Activated CD8-positive, alpha-beta memory T cell treated with anti-CD3 and anti-CD28 coated beads, Interleukin-2, amount 50 U/mL, for 24 hours (primary cell): ENCODE measurements around the gene LEFTY1.
"Not testable (repeated sequence)": the region's sequence is repeated elsewhere in the genome, so short reads cannot be mapped to it uniquely, and the experiment has no call there.

ENCODE experiments used
- DNase-seq: peaks from one replicate; pipeline ENCODE4 v3.0.0-alpha.2; 2020; ENCODE audit errors: extremely low read depth

LEFTY1 gene

DNA sequence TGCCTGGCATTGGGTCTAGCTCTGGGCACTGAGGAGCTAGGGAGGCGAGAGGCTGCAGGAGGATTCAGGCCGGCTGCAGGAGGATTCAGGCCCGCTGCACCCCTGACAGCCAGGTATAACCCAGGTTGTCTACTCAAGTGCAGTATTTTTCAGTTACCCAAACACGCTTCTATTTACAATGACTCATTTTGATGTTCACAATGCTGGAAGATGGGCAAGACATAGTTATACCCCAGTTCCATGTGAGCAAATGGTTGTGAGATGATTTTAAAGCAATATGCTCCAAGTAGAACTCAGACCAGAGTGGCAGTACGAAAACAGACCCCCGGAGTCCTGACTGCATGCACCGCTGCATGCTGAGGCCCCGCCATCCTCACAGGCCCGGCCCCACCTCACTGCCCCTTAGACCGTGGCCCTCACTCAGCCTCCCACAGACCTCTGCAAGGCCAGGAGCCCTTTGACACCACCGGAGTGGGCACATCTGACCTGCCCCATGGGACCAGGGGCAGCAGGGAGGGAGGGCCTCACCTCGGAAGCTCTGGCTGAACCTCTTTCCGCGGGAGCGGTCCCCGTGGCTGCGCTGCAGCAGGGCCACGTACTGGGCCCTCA lies 553 bp downstream of the LEFTY1 start:
- no peak for DNase-seq

DNA sequence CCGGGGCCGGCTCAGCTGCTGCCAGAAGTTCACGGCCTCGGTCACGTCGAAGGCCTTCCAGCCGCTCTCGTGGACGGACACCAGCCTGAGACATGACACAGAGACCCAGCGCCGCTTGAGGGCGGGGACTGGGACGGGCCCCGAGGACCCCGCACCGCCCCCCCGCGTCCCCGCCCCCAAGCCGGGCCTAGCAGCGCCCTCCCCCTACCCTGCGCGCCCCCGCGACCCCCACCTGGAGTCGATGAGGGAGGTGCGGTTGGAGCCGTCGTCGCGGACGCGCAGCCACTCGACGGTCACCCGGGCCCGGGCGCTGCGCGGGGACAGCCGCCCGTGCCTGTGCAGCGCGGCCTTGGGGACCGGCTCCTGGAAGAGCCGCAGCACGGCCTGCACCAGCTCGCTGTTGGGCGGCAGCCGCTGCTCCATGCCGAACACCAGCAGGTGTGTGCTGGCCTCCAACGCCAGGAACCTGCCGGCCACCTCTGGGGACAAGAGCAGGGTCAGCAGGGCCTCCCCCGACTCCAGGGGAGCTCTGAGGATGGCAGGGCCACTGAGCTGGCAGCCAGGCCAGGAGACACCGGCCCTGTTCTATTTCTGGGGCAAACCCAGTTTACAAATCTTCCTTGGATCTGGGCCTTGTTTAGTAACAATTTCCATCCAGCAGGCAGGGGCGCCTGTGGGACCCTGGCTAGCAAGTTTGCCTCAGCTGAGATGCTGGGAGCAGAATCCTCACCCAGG lies 1.2 kb downstream of the LEFTY1 start:
- not testable (repeated sequence) for DNase-seq

DNA sequence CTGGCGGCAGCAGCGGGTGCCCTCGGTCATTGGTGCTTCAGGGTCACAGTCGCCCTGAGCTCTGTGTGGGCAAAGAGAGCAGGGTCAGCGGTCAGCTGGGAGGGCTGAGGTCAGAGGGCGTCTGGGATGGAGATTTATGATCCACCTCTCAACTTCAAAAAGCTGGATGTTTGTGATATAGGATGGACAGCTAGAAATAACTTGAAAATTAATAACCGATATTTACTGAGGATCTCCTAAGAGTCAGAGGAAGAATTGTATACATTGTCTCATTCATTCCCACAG lies 2.0 kb downstream of the LEFTY1 start:
- no peak for DNase-seq

DNA sequence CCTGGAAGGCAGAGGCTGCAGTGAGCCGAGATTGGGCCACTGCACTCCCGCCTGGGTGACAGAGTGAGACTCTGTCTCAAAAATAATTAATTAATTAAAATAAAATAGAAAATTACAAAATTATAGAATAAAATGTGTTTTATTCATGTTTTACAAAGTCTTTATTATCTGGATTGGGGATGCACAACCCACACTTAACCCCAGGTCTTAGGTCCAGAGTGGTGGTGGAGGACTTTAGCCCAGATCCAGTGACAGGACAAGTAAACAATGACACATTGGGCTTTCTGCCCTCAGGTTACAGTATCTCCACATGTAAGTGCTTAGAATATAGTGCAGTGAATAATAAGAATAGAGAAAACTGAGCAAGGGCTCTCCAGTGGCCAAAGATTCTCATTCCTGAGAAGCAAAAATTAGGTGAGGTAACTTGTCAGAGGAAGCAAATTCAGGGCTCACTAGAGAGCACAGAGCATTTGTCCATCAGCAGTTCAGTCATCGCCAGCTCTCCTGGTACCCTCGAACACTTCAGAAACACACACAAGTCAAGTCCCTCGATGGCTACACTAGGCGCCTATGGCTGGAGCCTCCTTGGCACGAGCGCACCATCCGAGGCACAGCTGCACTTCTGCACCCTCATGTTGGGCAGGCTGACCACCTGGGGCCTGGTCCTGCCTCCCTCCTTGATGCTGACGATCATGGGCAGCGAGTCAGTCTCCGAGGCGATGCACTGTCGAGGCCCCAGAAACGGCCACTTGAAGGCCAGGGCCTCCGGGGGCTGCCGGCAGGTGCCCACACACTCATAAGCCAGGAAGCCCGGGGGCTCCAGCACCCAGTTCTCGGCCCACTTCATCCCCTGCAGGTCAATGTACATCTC lies 2.6 kb downstream of the LEFTY1 start:
- DNase-seq = no peak

DNA sequence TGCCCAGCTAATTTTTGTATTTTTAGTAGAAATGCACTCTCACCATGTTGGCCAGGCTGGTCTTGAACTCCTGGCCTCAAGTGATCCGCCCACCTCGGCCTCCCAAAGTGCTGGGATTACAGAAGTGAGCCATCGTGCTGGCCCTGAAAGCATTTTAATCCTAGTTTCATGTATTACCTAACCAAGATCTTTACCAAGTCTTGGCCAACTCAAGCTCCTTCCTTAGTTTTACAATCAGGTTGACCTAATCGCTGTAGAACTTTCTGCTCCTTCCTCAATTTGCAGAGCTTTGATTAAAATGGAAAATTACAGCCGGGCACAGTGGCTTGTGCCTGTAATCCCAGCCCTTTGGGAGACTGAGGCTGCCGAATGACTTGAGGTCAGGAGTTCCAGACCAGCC lies 3.6 kb downstream of the LEFTY1 start:
- DNase-seq = no peak

DNA sequence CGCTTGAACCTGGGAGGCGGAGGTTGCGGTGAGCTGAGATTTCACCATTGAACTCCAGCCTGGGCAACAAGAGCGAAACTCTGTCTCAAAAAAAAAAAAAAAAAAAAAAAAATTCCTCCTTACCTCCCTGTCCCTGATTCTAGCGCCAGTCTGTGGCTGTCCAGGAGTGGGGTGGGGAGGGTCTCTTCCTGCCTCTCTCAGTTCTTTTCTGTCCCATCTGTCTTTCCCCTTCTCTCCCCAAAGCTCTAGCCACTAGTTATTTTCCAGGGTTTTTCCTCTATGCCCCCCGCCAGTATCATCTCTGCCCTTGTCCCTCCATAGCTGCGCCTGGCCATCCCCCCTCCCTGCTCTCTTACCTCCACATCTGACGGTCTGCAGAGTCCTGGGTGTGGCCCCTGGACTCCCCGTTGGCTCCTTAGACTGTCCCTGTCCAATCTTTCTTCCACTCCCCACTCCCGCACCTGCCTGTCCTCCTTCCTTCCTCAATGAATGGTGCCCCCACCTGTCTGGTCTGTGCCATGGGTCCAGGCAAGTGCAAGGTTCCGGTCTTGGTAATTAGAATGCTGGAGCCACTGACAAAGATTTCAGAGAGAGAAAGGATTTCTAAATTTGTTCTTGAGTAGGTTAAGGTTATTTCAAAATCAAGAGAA lies 5.2 kb downstream of the LEFTY1 start:
- no peak for DNase-seq

DNA sequence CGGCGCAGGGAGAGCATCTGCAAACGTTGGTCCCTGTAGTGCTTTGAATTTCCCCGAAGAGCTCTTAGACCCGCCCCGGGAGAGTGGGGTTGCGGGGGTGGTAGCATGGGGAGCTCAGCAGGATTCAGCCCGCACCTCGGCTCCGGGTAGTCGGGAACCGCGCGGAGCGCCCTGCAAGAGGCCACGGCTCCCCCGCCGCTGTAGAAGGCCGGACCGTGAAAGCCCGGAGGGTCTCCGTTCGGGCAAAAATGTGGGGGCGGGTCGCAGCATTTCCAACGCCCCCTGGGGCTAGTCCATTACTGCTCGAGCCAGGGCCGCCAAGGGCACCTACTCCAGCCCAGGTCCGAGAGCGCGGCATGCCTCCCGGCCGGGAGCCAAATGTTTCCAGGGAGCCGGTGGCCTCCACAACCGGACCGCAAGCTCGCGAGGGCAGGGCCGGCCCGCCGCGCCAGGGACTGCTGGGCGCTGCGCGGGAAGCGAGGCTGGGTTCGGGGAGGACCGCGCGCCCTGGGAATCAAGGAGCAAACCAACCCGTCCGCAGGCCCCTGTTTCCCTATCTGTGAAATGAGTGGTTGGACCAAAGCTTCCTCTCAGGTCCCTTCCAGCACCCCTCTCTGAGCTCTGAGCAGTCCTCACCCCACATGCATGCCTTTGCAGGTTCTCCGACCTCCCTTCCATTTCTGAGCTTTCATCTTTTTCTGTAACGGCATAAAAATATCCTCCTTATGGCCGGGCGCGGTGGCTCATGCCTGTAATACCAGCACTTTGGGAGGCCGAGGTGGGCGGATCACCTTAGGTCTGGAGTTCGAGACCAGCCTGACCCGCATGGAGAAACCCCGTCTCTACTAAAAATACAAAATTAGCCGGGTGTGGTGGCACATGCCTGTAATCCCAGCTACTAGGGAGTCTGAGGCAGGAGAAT lies 6.0 kb downstream of the LEFTY1 start:
- no peak for DNase-seq

DNA sequence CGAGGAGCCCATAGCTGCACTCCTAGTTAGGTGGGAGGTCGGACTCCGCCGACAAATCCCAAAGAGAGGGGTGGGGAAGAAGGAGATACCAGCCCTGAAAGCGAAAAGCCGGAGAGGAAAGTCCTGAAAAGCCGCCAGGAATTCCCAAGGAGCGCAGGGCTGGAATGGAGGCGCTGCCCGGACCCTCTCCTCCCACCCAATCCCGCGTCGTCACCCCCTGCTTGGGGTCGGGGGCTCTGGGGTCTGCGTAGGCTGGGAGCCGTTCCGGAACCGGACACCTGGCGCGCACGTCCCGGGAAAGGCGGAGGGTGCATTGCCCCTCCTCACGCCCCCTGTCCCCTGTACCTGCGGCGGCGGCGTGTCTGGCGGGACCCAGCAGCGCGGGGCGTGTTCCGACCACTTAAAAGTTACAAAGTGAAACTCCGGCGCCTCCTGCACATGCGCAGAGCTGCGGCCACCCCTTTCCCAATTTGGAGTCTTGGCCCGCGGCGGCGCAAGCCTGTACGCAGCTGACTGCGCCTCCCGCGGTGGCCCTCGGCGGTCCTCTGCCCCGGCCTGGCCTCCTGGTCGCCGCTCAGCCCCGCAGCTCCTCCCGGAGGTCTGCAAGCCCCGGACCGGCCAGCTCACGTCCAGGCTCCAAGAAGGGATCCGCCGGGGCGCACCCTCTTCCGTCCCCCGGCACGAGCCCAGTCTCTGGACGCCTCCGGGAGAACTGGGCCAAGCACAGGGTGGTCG lies 6.8 kb downstream of the LEFTY1 start, which contains the start of gene TMEM63A:
Gene TMEM63A, minus strand, starts transcription at position 422 of the 735 bp plus-strand sequence. CDS start 4,800 bp downstream, outside the sequence.
- peak; percentile 79 for DNase-seq

DNA sequence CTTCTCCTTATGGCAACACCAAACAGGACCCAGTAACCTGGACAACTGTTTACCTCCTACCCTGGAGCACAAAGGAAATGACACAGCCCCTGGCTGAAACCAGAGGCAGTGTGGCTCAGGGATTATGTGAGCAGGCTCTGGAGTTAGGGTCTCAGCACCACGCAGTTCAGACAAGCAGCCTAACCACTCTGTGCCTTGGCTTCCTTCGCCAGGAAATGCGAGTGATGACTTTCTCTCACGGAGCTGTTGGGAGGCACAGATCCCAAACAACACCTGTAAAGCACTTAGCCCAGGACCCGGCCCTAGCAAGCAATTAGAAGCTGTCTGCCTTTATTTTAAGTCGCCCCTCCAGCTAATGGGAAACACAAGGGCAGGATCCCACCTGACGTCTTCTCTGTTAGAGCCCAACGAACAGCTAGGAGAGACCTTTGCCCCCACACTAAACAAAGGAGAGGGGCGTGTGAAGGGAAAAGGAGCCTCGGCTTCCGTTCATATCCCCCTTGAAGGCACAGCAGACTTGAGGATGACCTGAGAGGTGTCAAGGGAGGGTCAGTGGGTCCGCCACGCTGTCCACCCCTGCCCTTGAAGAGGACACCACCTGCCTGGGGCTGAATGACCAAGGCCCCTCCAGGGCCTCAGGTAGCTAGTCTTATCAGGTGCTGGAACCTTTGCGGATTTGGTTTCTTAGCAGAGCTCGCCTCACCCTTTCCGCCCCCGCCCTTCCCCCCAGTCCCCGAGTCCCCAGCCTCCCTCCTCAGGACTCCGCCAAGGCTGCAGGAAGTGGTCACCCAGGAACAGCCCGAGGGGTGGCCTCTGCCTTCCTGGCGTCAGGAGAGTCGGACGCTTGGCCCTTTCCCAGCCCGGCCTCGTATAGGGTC lies 7.6 kb downstream of the LEFTY1 start:
- no peak for DNase-seq

DNA sequence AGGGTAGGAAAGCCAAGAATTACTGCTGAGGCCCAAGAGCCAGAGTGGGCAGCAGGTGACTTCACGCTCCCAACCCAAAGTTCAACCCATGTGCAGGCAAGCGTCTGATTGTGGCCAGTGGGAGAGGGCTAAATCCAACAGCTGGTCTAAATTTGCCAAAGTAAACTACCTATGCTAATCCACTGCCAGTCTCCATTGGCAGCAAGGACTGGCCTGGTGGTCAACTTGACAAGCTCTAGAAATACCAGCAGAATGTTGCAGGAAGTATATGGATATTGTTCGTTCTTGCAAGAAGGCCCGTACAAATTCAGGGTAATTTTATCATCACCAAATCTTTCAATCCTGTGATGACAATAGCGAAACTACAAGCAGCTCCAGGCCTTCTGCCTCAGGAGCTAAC lies 8.3 kb downstream of the LEFTY1 start:
- DNase-seq = no peak

DNA sequence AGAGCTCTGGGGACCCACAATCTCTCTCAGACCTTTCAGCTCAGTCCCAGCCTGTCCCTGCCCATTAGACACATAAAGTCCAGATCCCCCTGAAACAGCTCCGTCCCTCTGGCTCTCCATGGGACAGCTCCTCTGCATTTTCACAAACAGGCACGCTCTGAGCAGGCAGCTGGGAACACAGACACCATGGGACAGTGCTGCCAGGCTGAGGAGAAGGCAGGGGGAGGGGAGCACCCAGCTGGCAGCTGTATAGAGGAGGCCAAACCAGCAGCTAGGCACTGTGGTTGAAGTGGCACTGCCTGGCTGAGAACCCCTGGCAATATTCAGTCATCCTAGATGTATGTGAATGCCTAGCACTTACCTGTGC lies 8.7 kb downstream of the LEFTY1 start:
- DNase-seq = no peak

DNA sequence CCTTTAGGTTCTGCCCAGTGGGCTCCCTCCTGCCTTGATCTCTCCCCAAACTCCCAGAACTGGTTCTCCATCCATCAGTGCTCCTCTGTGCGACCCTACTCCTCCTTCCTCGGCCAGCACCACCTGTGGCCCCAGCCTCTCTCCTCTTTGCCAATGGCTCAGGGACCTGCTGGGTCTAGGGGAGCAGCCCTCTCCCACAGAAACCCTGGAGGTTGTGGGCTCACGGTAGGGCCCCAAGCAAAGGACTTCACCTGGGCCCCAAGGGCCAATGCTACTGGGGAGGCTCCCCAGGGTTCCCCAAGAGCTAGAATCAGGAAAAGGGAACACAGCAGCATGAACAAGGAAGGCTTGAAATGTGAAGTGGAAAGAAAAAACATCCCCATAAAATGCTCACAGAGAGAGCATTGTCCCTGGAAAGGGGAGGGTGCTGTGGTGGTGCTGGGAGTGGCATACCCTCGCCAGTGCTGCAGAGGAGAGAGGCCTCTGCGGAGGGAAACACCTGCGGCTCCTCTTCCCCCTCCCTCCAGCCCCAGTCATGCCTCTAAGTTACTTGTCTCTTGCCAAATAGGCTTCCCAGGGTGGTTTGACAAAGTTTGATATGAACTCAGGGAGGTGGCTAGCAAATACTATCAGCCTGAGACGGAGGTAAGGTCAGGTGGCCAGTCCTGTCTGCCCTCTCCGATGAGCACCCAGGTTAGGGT lies 9.3 kb downstream of the LEFTY1 start:
- DNase-seq = no peak

DNA sequence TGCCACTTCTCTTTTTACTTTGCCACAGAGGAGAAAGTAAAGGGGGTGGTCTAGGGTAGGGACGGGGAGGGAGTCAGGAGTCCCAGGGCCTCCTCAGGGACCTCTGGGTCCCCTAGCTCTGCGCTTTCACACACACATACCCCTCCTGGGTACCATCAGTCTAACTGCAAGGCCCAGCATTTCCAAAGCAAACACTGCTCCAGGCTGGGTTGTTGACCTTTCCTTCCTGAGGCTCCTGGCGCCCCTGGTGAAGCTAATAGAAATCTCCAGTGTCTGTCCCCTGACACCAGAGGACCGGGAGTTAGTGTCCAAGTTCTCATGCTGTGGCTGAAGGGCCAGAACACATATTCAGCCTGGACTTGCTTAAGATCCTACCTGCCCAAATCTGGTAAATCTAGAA lies 10.7 kb downstream of the LEFTY1 start:
- DNase-seq = no peak

DNA sequence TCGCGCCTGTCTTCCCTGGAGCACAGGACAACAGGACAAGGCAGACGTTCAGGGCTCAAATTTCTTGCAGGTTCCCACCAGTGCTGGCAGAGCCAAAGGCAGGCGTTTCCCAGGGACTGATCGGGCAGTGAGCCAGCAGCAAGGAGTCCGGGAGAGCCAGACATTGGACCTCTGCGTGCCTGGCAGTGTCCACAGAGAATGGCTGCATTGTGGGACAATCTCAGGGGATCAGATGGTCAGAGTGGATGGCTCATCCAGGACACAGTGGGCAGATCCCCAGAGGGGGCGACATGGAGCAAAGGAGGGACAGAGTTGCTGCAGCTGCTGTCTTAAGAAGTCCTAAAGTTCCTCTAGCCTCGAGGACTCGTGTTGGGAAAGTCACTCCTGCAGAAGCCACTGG lies 11.4 kb downstream of the LEFTY1 start:
- DNase-seq = no peak

DNA sequence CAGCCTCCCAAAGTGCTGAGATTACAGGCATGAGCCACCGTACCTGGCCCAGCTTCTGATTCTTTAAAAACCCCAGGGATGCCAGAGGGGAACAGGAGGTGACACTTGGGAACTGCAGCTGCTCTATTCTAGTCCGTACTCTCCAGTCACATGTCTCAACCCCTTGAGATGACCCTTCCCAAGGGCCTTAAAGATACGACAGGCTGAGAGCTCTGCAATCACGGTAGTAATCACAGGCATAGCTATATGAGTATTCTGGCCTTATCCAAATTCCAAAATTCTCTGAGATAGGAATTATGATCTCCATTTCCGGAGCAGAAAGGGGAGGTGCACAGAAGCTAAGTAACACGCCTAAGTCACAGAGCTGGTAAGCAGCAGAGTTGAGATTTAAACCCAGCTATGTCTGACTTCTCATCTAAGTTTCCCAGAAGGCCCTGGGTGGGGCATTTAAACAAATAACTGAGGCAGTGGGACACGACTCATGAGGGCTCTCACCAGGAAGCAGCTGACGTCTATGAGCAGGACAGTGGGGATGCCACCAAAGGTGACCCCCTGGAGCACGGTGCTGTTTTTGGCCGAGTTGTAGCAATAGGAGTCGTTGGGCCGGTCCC lies 11.9 kb downstream of the LEFTY1 start:
- DNase-seq = no peak

DNA sequence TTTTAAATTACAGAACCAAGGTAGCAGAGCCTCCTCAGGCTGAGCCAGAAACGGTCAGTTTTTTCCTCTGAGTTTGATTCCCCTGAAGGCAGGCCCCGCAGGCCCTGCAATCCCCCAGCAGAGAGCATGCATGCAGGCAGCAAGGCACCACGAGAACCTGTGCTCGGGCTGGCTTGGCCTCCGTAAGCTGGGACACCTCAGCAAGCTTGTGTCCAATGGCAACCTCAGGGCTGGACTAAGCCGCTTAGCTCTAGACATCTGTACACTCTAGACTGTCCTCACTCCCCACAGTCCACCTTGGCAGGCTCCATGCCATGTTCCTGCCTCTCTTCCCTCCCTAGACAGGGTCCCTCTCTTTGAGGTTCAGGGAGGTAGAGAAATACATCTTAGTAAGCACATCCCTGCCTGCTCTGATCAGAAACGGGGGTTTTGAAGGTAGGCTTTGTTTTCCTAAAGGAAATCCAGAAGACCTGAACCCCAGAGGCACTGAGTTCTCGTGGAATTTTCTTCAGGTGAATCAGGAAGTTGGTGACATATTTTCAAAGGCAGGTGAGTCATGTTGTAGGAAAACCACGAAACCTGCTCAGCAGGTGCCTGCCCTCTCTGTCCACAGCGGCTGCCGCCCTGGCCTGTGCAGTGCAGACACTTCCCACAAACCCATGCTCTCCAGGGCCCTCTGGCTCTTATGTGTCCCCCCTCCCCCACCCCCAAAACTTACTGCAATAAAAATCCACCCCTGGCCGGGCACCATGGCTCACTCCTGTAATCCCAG lies 13.7 kb downstream of the LEFTY1 start:
- no peak for DNase-seq

DNA sequence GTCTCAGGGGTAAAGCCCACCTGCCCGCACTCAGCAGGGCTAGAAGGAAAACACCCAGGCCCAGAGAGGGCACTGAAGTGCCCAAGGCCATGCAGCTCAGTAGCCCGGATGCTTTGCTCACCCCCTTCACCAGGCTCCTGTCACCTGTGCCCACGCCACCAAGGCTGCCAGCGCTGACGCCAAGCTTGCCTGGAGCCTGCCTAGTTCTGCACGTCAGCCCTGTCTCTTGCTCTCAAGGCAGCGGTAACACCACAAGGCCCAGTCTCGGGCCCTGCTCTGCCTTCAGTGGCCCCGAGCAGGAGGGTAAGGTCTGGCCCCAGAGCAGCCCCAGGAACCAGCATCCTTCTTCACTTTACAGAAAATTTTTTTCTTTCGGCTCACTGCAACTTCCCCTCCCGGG lies 14.5 kb downstream of the LEFTY1 start:
- no peak for DNase-seq
